ENCODE data around the gene RBBP5.

RBBP5 gene

DNA sequence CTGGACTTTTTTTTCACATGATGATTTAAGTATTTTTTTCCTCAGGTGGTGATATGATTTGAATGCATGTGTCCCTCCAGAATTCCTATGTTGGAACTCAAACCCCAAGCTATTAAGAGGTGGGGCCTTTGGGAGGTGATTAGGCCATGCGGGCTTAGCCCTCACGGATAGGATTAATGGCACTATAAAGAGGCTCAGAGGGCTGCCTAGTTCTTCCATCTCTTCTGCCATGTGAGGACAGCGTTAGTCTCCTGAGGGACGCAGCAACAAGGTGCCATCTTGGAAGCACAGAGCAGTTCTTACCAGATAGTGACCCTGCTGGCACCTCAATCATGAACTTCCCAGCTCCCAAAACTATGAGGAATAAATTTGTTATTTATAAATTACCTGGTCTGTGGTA, 18.3 kb upstream of the RBBP5 start:
- TF ChIP-seq CTCF (IDR thresholded peaks at IDR 0.05; ENCODE audit: low read depth, low read length, poor library complexity, severe bottlenecking) (no peak), EZH2phosphoT487 (IDR thresholded peaks at IDR 0.05; ENCODE audit: borderline replicate concordance, low read length) (no peak)
- Histone ChIP-seq H3K79me2 (ENCODE audit: control insufficient read depth, low read length) (no peaks in the 10 kb centered on the region), H3K4me1 (ENCODE audit: control insufficient read depth, low read length) (peaks cover 22% of the 10 kb centered on the region), H4K20me1 (ENCODE audit: control insufficient read depth, insufficient read depth, low read depth, low read length) (no peaks in the 10 kb centered on the region), H3K9me2 (replicated peaks; ENCODE audit: control insufficient read depth, low read length) (no peaks in the 10 kb centered on the region), H3K27ac (ENCODE audit: low read depth, low read length) (no peak overlapping the region), H3K4me2 (ENCODE audit: low read length) (no peak overlapping the region), H3K27me3 (ENCODE audit: control insufficient read depth, low read length) (no peaks in the 10 kb centered on the region), H3F3A (ENCODE audit: control insufficient read depth, insufficient read depth) (no peaks in the 10 kb centered on the region), H3K9me3 (ENCODE audit: control insufficient read depth, insufficient read depth, low read length) (no peaks in the 10 kb centered on the region), H3K4me3 (ENCODE audit: low read length) (no peak overlapping the region), H3K36me3 (ENCODE audit: control insufficient read depth, low read length) (no peaks in the 10 kb centered on the region)

DNA sequence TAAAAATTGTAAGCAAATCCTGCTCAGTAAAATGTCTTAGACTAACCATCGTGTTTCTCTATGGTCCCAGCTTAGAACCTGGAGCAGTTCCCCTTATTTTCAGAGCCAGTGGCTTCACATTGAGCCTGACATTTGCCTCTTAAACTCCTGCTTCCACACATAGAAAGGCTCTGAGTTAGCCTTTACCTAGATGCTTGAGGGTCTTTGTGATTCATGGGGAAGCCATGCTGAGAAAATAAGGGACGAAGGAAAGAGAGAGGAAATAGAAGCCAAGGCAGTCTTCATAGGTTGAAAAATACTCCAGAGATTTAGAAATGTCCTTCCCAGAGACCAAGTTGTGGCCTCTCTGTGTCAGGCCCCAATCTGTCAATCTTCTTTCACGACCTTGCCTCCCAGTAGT, 16.1 kb upstream of the RBBP5 start:
- Histone ChIP-seq H3F3A (ENCODE audit: control insufficient read depth, insufficient read depth) (no peaks in the 10 kb centered on the region), H4K20me1 (ENCODE audit: control insufficient read depth, insufficient read depth, low read depth, low read length) (no peaks in the 10 kb centered on the region), H3K27me3 (ENCODE audit: control insufficient read depth, low read length) (no peaks in the 10 kb centered on the region), H3K9me3 (ENCODE audit: control insufficient read depth, insufficient read depth, low read length) (no peaks in the 10 kb centered on the region), H3K36me3 (ENCODE audit: control insufficient read depth, low read length) (no peaks in the 10 kb centered on the region), H3K4me3 (ENCODE audit: low read length) (no peak overlapping the region), H3K27ac (ENCODE audit: low read depth, low read length) (no peak overlapping the region), H3K79me2 (ENCODE audit: control insufficient read depth, low read length) (no peaks in the 10 kb centered on the region), H3K4me2 (ENCODE audit: low read length) (no peak overlapping the region), H3K9me2 (replicated peaks; ENCODE audit: control insufficient read depth, low read length) (no peaks in the 10 kb centered on the region), H3K4me1 (ENCODE audit: control insufficient read depth, low read length) (peaks cover 29% of the 10 kb centered on the region)
- TF ChIP-seq CTCF (IDR thresholded peaks at IDR 0.05; ENCODE audit: low read depth, low read length, poor library complexity, severe bottlenecking) (no peak), EZH2phosphoT487 (IDR thresholded peaks at IDR 0.05; ENCODE audit: borderline replicate concordance, low read length) (no peak)

GRCh38 chr1:205133287-205133686, 11.5 kb upstream of the RBBP5 start:
- Histone ChIP-seq H4K20me1 (ENCODE audit: control insufficient read depth, insufficient read depth, low read depth, low read length) (no peaks in the 10 kb centered on the region), H3K4me3 (ENCODE audit: low read length) (no peak overlapping the region), H3K27me3 (ENCODE audit: control insufficient read depth, low read length) (no peaks in the 10 kb centered on the region), H3K9me2 (replicated peaks; ENCODE audit: control insufficient read depth, low read length) (no peaks in the 10 kb centered on the region), H3K4me2 (ENCODE audit: low read length) (no peak overlapping the region), H3F3A (ENCODE audit: control insufficient read depth, insufficient read depth) (no peaks in the 10 kb centered on the region), H3K36me3 (ENCODE audit: control insufficient read depth, low read length) (no peaks in the 10 kb centered on the region), H3K27ac (ENCODE audit: low read depth, low read length) (no peak overlapping the region), H3K4me1 (ENCODE audit: control insufficient read depth, low read length) (peaks cover 12% of the 10 kb centered on the region), H3K79me2 (ENCODE audit: control insufficient read depth, low read length) (no peaks in the 10 kb centered on the region), H3K9me3 (ENCODE audit: control insufficient read depth, insufficient read depth, low read length) (no peaks in the 10 kb centered on the region)
- TF ChIP-seq CTCF (IDR thresholded peaks at IDR 0.05; ENCODE audit: low read depth, low read length, poor library complexity, severe bottlenecking) (no peak), EZH2phosphoT487 (IDR thresholded peaks at IDR 0.05; ENCODE audit: borderline replicate concordance, low read length) (no peak)

Data from DOHH2 (cell line).